ENCODE data around the gene TM7SF2. TPM values are rescaled to one million over a fixed set of nuclear protein-coding genes. Genes with fewer than 3 reads are reported as not detected.

Gene TM7SF2
- total and polyA plus RNA-seq, 2 of the 13 experiments (the other 11 are each of a cell fraction or from before 2014, with no cell fraction given), result 56.0 to 66.9 TPM

DNA sequence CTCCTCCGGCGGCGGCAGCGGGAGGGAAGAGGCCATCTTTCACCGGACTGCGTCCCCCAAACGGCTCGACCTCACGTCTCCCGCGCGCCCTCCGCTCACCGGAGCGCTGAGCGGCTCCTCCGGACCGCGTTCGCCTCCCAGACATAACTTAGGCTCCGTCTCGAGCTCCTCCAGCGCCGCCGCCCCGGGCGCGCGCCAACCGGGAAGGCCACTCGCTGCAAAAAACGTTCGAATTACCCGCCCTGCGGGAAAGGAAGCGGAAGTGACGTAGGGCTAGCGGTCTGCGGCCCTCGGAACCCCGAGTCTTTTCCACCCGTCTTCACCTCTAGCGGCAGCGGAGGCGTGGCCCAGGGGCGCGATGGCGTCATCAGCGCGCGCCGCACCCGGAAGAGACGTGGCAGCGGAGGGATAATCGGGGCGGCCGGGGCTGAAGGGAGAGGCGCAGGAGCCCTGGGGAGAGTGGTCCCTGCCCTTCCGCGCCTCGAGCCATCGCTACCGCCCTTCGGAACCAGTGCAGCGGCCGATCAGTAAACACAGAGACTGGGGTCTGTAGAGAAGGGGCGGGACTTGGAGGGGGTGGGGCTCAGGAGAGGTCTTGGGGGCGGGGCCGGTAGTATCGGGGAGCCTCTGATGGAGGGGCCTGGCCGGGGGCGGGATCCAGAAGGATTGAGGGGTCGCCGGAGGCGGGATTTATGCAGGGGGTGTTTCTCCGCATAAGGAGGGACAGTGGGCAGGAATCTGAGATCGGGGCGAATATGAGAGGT is 27.7 kb upstream of the TM7SF2 start, which contains the start of the genes CDCA5 and ZFPL1:
Gene CDCA5, minus strand, starts transcription at position 207 of the 764 bp plus-strand sequence. Its CDS starts 62 bp downstream, at position 145.
Gene ZFPL1, plus strand, starts transcription at position 389 of the 764 bp plus-strand sequence. CDS start 477 bp downstream, outside the sequence.
- whole genome bisulfite sequencing (ENCODE audit: low lambda C conversion rate), result under 1% methylated on average over 63 of the region's 79 CpGs
- H3K9ac ChIP-seq (ENCODE audit: insufficient read depth, low read depth, low read length), result peak within 1 kb of the TSS; percentile 95
- in situ Hi-C loops (cut with HindIII; ENCODE audit: extremely low pct_ligation_motif_present, low pct_unique_long_range_greater_than_20kb) (no loop called here), intact Hi-C loops (cut with micrococcal nuclease; ENCODE audit: unreplicated experiment) (no loop called here)
- peak; percentile 76 for FAIRE-seq
- peak; percentile 83 for ATAC-seq
- ChIA-PET POLR2A (no interaction called here), CTCF (ENCODE audit: low intra/inter-chr PET ratio, low total read pairs) (no interaction called here)
- BruUV-seq (replicated peaks), result no TSS peak
- peaks cover 19 to 31% of the 10 kb centered on the region in 2 experiments for H3K36me3 ChIP-seq (replicated peaks in 1 of 2; ENCODE audit: control insufficient read depth in 1 of 2, insufficient read depth in 2 of 2, low read length in 2 of 2)
- no peaks in the 10 kb centered on the region for H4K20me1 ChIP-seq (ENCODE audit: insufficient read depth, low read length)
- H3K27ac ChIP-seq (ENCODE audit: extremely low read length, insufficient read depth, low read length), result peak within 1 kb of the TSS; percentile 83
- no peak within 1 kb of the TSS for H2AFZ ChIP-seq (ENCODE audit: low read length)
- H3K27me3 ChIP-seq (ENCODE audit: control insufficient read depth in 1 of 2, insufficient read depth in 2 of 2, low read length in 2 of 2), result no peaks in the 10 kb centered on the region; a peak in 1 of 5 replicates
- peak; percentile 91 for DNase-seq (ENCODE audit: low spot score)
- H3K4me3 ChIP-seq (replicated peaks in 1 of 3; ENCODE audit: insufficient read depth in 1 of 3, low read depth in 2 of 3, low read length in 3 of 3), result peak within 1 kb of the TSS; percentile 70 to 99 (median 87)
- H3K9me3 ChIP-seq (ENCODE audit: low read length), result no peaks in the 10 kb centered on the region
- H3K4me1 ChIP-seq (ENCODE audit: insufficient read depth, low read length), result peaks cover 33% of the 10 kb centered on the region
- peaks cover 31% of the 10 kb centered on the region for H3K79me2 ChIP-seq (ENCODE audit: insufficient read depth, low read length)
- H3K4me2 ChIP-seq (ENCODE audit: low read depth, low read length), result peak within 1 kb of the TSS; percentile 93
- TF ChIP-seq CBX1 (IDR thresholded peaks at IDR 0.05; ENCODE audit: low read depth) (peak; percentile 69), BRCA1 (CRISPR knock-in tag; IDR thresholded peaks at IDR 0.05) (0 out of 2 replicates have a peak, but pooled peaks have one; percentile 48), ISX (CRISPR knock-in tag; conservative IDR thresholded peaks at IDR 0.05) (no peak), ZNF609 (CRISPR knock-in tag; IDR thresholded peaks at IDR 0.05; ENCODE audit: borderline replicate concordance) (peak; percentile 68), CHD4 (IDR thresholded peaks at IDR 0.05; ENCODE audit: borderline replicate concordance, low read length) (no peak), POGK (CRISPR knock-in tag; conservative IDR thresholded peaks at IDR 0.05) (peak; percentile 88), SRSF9 (IDR thresholded peaks at IDR 0.05; ENCODE audit: borderline replicate concordance, insufficient read depth, low read depth, low read length, poor library complexity, severe bottlenecking) (no peak), ELF4 (CRISPR knock-in tag; IDR thresholded peaks at IDR 0.05; ENCODE audit: borderline replicate concordance) (peak; percentile 95), ZBTB3 (CRISPR knock-in tag; IDR thresholded peaks at IDR 0.05; ENCODE audit: borderline replicate concordance, low read depth) (peak; percentile 83; the same call in 1 of the 2 replicates), FLYWCH1 (CRISPR knock-in tag; IDR thresholded peaks at IDR 0.05) (no peak), ARNT (IDR thresholded peaks at IDR 0.05) (no peak), KAT8 (CRISPR knock-in tag; IDR thresholded peaks at IDR 0.05) (peak; percentile 99), CCAR2 (optimal IDR thresholded peaks at IDR 0.05; ENCODE audit: low read depth, low read length) (no peak)
- TF ChIP-seq, protein P1, sequence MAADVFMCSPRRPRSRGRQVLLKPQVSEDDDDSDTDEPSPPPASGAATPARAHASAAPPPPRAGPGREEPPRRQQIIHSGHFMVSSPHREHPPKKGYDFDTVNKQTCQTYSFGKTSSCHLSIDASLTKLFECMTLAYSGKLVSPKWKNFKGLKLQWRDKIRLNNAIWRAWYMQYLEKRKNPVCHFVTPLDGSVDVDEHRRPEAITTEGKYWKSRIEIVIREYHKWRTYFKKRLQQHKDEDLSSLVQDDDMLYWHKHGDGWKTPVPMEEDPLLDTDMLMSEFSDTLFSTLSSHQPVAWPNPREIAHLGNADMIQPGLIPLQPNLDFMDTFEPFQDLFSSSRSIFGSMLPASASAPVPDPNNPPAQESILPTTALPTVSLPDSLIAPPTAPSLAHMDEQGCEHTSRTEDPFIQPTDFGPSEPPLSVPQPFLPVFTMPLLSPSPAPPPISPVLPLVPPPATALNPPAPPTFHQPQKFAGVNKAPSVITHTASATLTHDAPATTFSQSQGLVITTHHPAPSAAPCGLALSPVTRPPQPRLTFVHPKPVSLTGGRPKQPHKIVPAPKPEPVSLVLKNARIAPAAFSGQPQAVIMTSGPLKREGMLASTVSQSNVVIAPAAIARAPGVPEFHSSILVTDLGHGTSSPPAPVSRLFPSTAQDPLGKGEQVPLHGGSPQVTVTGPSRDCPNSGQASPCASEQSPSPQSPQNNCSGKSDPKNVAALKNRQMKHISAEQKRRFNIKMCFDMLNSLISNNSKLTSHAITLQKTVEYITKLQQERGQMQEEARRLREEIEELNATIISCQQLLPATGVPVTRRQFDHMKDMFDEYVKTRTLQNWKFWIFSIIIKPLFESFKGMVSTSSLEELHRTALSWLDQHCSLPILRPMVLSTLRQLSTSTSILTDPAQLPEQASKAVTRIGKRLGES (CRISPR knock-in tag; IDR thresholded peaks at IDR 0.05; ENCODE audit: borderline replicate concordance), result no peak

Data from HepG2 (cell line).